ENCODE measurements around the gene TBCC.
A peak's percentile ranks its signal among the peaks of the same experiment; 100 is the strongest.
"Not testable (repeated sequence)": the region's sequence is repeated elsewhere in the genome, so short reads cannot be mapped to it uniquely, and the experiment has no call there.

TBCC gene

GRCh38 chr6:42745640-42746462 is at the start of gene TBCC:
TSS of gene TBCC (minus strand) at chr6:42746103. CDS start at chr6:42746073, 30 bp downstream.
- DNase-seq (ENCODE audit: low spot score), result peak; percentile 98

GRCh38 chr6:42795651-42796050 is 49.7 kb upstream of the TBCC start:
- DNase-seq (ENCODE audit: low spot score), result no peak

GRCh38 chr6:42791706-42792320 is 45.9 kb upstream of the TBCC start:
- DNase-seq (ENCODE audit: low spot score), result no peak

- DNase-seq (ENCODE audit: low spot score), result no peak
These were observed 44.8 kb upstream of the TBCC start for GRCh38 chr6:42790549-42791181.

GRCh38 chr6:42788671-42789070 is 42.8 kb upstream of the TBCC start:
- no peak for DNase-seq (ENCODE audit: low spot score)

GRCh38 chr6:42787063-42787472 is 41.2 kb upstream of the TBCC start:
- no peak for DNase-seq (ENCODE audit: low spot score)

- DNase-seq (ENCODE audit: low spot score), result no peak
These were observed 40.7 kb upstream of the TBCC start for GRCh38 chr6:42786525-42786985.

GRCh38 chr6:42784717-42785498 is 39.0 kb upstream of the TBCC start:
- no peak for DNase-seq (ENCODE audit: low spot score)

GRCh38 chr6:42783876-42784642 is 38.2 kb upstream of the TBCC start:
- no peak for DNase-seq (ENCODE audit: low spot score)

GRCh38 chr6:42783177-42783875 is 37.4 kb upstream of the TBCC start:
- peak; percentile 79 for DNase-seq (ENCODE audit: low spot score)

GRCh38 chr6:42782689-42783176 is 36.8 kb upstream of the TBCC start:
- DNase-seq (ENCODE audit: low spot score), result peak; percentile 90

- peak; percentile 71 for DNase-seq (ENCODE audit: low spot score)
These were observed 36.1 kb upstream of the TBCC start, which contains the start of gene BICRAL for GRCh38 chr6:42781796-42782688. TSS of gene BICRAL (plus strand) at chr6:42782052. CDS start at chr6:42822023, 39,971 bp downstream.

GRCh38 chr6:42781546-42781795 is 35.6 kb upstream of the TBCC start:
- no peak for DNase-seq (ENCODE audit: low spot score)

GRCh38 chr6:42779521-42779920 is 33.6 kb upstream of the TBCC start:
- no peak for DNase-seq (ENCODE audit: low spot score)

- no peak for DNase-seq (ENCODE audit: low spot score)
These were observed 32.2 kb upstream of the TBCC start for GRCh38 chr6:42778122-42778521.

- no peak for DNase-seq (ENCODE audit: low spot score)
These were observed 31.4 kb upstream of the TBCC start for GRCh38 chr6:42777126-42777822.

GRCh38 chr6:42774821-42775487 is 29.1 kb upstream of the TBCC start:
- DNase-seq (ENCODE audit: low spot score), result not testable (repeated sequence)

- DNase-seq (ENCODE audit: low spot score), result no peak
These were observed 28.3 kb upstream of the TBCC start for GRCh38 chr6:42774201-42774600.

- DNase-seq (ENCODE audit: low spot score), result no peak
These were observed 25.8 kb upstream of the TBCC start for GRCh38 chr6:42771741-42772100.

All from AG20443 (cell line).